SK-N-SH (cell line): ENCODE data around the gene MLLT3. TPM values are rescaled to one million over a fixed set of nuclear protein-coding genes. Genes with fewer than 3 reads are reported as not detected.

Experiments used
- CTCF ChIA-PET: fragments of 300-600, 350-600 bp; formaldehyde crosslinking; extraction: SDS; loops from one replicate; lab custom pipeline; 2021; lab: Yijun Ruan, JAX
- POLR2A ChIA-PET: fragments of 350-600 bp; sonication (Branson Sonifier 250); formaldehyde crosslinking; extraction: SDS; loops from one replicate; lab custom pipeline; 2020; ENCODE audit warnings: antibody characterized with exemption, inconsistent platforms; lab: Yijun Ruan, JAX
- DNase-seq: peaks from one replicate; pipeline ENCODE4 v3.0.0; 2012
- H2AFZ ChIP-seq: fragments of 200-600 bp; sonication (generic); 2 replicates; pipeline ENCODE4 v1.8.1; 2016; ENCODE audit warnings: antibody characterized with exemption, mild to moderate bottlenecking, low read depth
- H3F3A ChIP-seq: fragments of 200-600 bp; sonication (generic); replicated peaks from 2 replicates; pipeline ENCODE3; 2016; ENCODE audit warnings: antibody characterized with exemption, mild to moderate bottlenecking; ENCODE audit not compliant: insufficient read depth
- H3K27ac ChIP-seq, 2 experiments: fragments of 200-500 bp in 1 of 2; fragments of 200-600 bp in 1 of 2; sonication (Bioruptor generic) in 1 of 2; sonication (generic), shearing (Covaris generic) in 1 of 2; 2 replicates each; pipeline versions ENCODE4 v1.5.1 to v1.6.1; 2014 to 2016; ENCODE audit warnings: low read depth in 2 of 2, inconsistent platforms in 1 of 2, low read length in 1 of 2, mild to moderate bottlenecking in 1 of 2, mixed read lengths in 1 of 2
- H3K27me3 ChIP-seq: fragments of 200-600 bp; sonication (generic), shearing (Covaris generic); 2 replicates; pipeline ENCODE4 v1.6.1; 2016; ENCODE audit warnings: mixed run types; ENCODE audit not compliant: insufficient read depth
- H3K36me3 ChIP-seq, 2 experiments: fragments of 200-500 bp in 1 of 2; fragments of 200-600 bp in 1 of 2; sonication (Bioruptor generic) in 1 of 2; sonication (generic) in 1 of 2; replicated peaks in 1 of 2; 2 replicates each; pipeline versions ENCODE3 to v1.5.1; 2014 to 2016; ENCODE audit warnings: low read length in 1 of 2, mild to moderate bottlenecking in 1 of 2; ENCODE audit not compliant: insufficient read depth in 2 of 2, control insufficient read depth in 1 of 2
- H3K4me1 ChIP-seq, 2 experiments: fragments of 200-500 bp in 1 of 2; fragments of 200-600 bp in 1 of 2; sonication (Bioruptor generic) in 1 of 2; sonication (generic), shearing (Covaris generic) in 1 of 2; 2 replicates each; pipeline versions ENCODE4 v1.5.1 to v1.6.1; 2014 to 2016; ENCODE audit warnings: low read depth in 1 of 2, low read length in 1 of 2, mixed run types in 1 of 2; ENCODE audit not compliant: insufficient read depth in 2 of 2, control insufficient read depth in 1 of 2
- H3K4me2 ChIP-seq: fragments of 200-600 bp; sonication (generic), shearing (Covaris generic); 2 replicates; pipeline ENCODE4 v1.6.1; 2017; ENCODE audit warnings: mixed run types
- H3K4me3 ChIP-seq, 2 experiments: fragments of 200-500 bp in 1 of 2; fragments of 200-600 bp in 1 of 2; sonication (Bioruptor generic) in 1 of 2; sonication (generic), shearing (Covaris generic) in 1 of 2; 2 replicates each; pipeline versions ENCODE4 v1.5.1 to v1.8.1; 2014 to 2016; ENCODE audit warnings: low read depth in 2 of 2, inconsistent platforms in 1 of 2, low read length in 1 of 2, mild to moderate bottlenecking in 1 of 2, mixed read lengths in 1 of 2, moderate library complexity in 1 of 2
- H3K79me2 ChIP-seq: fragments of 200-600 bp; sonication (generic); 2 replicates; pipeline ENCODE4 v1.8.1; 2017; ENCODE audit warnings: mild to moderate bottlenecking; ENCODE audit not compliant: insufficient read depth
- H3K9ac ChIP-seq: fragments of 200-600 bp; sonication (generic); 2 replicates; pipeline ENCODE4 v1.6.1; 2017; ENCODE audit warnings: mixed run types
- H3K9me2 ChIP-seq: fragments of 200-600 bp; sonication (generic); 2 replicates; pipeline ENCODE4 v1.6.1; 2017; ENCODE audit warnings: mixed run types
- H3K9me3 ChIP-seq: fragments of 200-600 bp; sonication (generic); 2 replicates; pipeline ENCODE4 v1.6.1; 2017; ENCODE audit warnings: mixed run types, mild to moderate bottlenecking, moderate library complexity
- H4K20me1 ChIP-seq: fragments of 200-600 bp; sonication (generic); 2 replicates; pipeline ENCODE4 v1.6.1; 2017; ENCODE audit warnings: mild to moderate bottlenecking, mixed run types; ENCODE audit not compliant: insufficient read depth
- FOXJ3 ChIP-seq: sonication (generic); formaldehyde crosslinking; IDR thresholded peaks from 2 replicates; pipeline ENCODE4 v1.5.1; 2020; ENCODE audit warnings: mild to moderate bottlenecking, missing genetic modification reagents
- FOXM1 ChIP-seq: IDR thresholded peaks from 2 replicates; pipeline ENCODE4 v1.4.0; 2012; ENCODE audit warnings: low read depth, mild to moderate bottlenecking
- GABPA ChIP-seq: IDR thresholded peaks from 2 replicates; pipeline ENCODE4 v1.4.0; 2012; ENCODE audit warnings: low read depth, mild to moderate bottlenecking
- NRF1 ChIP-seq: IDR thresholded peaks from 2 replicates; pipeline ENCODE4 v1.6.1; 2012; ENCODE audit warnings: low read depth, mild to moderate bottlenecking, low read length
- POLR2AphosphoS5 ChIP-seq: IDR thresholded peaks from 2 replicates; pipeline ENCODE4 v1.6.1; 2012; ENCODE audit warnings: low read depth, low read length
- RXRA ChIP-seq: IDR thresholded peaks from 2 replicates; pipeline ENCODE4 v1.4.0; 2012; ENCODE audit warnings: low read depth, mild to moderate bottlenecking, borderline replicate concordance
- SMC3 ChIP-seq: IDR thresholded peaks from 2 replicates; pipeline ENCODE4 v1.6.1; 2012; ENCODE audit warnings: low read depth, low read length, improper control_type of control experiment
- TCF12 ChIP-seq: IDR thresholded peaks from 2 replicates; pipeline ENCODE4 v1.4.0; 2012
- WGBS: methylation state at CpG from one replicate; pipeline ENCODE4 v1.1.6; 2017; ENCODE audit warnings: low lambda C conversion rate; 5-methylcytosine and 5-hydroxymethylcytosine counted together
- polyA plus RNA-seq, 3 experiments: library from polyadenylated mRNA; depleted of rRNA; stranded (reverse); fragments of >200 nt; gene quantifications; 2 replicates each; pipeline ENCODE4 v1.2.3, GENCODE V29; 2012
- TF ChIP-seq, protein P1 (sequence below): IDR thresholded peaks from 2 replicates; pipeline ENCODE4 v1.4.0; 2012; ENCODE audit warnings: low read depth, borderline replicate concordance
- TF ChIP-seq, protein P2 (sequence below): IDR thresholded peaks from 2 replicates; pipeline ENCODE4 v1.6.1; 2012; ENCODE audit warnings: mild to moderate bottlenecking, low read depth, low read length, moderate library complexity
- TF ChIP-seq, protein P3 (sequence below): IDR thresholded peaks from 2 replicates; pipeline ENCODE4 v1.4.0; 2012; ENCODE audit warnings: low read depth
- TF ChIP-seq, protein P4 (sequence below): fragments of 150-350 bp; IDR thresholded peaks from 2 replicates; pipeline ENCODE4 v1.6.1; 2017; ENCODE audit warnings: antibody characterized with exemption, low read length, low read depth, borderline replicate concordance
- TF ChIP-seq, protein P5 (sequence below): fragments of 150-350 bp; IDR thresholded peaks from 2 replicates; pipeline ENCODE4 v1.6.1; 2016; ENCODE audit warnings: mild to moderate bottlenecking, low read depth, low read length
- TF ChIP-seq, protein P6 (sequence below): fragments of 200-600 bp; sonication (generic); IDR thresholded peaks from 2 replicates; pipeline ENCODE4 v1.6.1; 2017; ENCODE audit warnings: antibody characterized with exemption, mild to moderate bottlenecking, moderate library complexity

The MLLT3 gene
- polyA plus RNA-seq, 1 of the 3 experiments (the other 2 are of a cell fraction) = 3.9 TPM

DNA sequence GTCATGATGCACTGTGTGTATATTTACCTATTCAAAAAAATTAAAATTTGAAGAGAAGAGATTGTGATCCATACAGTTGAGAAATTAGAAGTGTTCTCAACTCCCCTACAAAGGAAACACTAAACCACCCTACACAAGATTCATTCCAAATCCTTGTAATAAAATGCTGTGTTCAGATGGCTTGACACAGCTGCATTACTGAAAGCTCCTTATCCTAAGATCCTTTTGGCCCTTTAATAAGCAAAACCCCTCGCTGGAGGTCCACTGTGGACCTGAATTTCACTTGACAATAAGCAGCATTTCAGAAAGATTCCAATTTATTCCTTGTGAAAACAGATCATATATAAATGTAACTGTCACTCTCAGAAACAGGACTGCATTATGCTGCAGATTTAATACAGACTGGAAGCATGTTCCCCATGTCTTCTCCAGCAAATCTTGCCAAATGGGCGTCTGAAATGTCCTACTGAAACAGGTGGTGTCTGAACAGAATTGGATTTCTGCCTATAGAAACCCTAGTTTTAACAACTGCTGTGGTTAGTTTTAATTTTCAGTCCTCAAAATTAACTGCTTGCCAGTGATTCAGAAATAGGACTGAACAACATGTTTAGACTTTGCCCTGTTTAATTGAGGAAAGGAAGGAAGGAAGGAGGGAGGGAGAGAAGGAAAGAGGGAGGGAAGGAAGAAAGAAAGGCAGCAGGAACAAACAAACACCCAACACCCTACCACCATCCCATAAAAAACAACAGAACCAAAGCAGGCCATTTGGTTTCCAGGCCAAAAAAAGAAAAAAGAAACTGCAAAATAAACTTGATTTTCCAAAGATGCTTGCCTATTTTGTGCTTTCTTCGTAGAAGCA is 179.6 kb downstream of the MLLT3 start:
- TF ChIP-seq SMC3 = no peak
- H3K9me3 ChIP-seq = no peaks in the 10 kb centered on the region
- no peak for DNase-seq
- H3K4me3 ChIP-seq = no peak overlapping the region
- H3K4me2 ChIP-seq = no peak overlapping the region
- POLR2A ChIA-PET = no interaction called here
- H3K27me3 ChIP-seq = no peaks in the 10 kb centered on the region
- H3F3A ChIP-seq = peaks cover 14% of the 10 kb centered on the region
- H3K9ac ChIP-seq = no peak overlapping the region
- 0 out of 4 replicates have a peak, but pooled peaks cover 0 to 4% of the 10 kb centered on the region in 2 experiments for H3K4me1 ChIP-seq
- no peaks in the 10 kb centered on the region for H4K20me1 ChIP-seq
- no peak overlapping the region for H3K27ac ChIP-seq
- CTCF ChIA-PET = no interaction called here
- no peaks in the 10 kb centered on the region for H3K36me3 ChIP-seq
- H2AFZ ChIP-seq = no peak overlapping the region; the same call in 1 of the 2 replicates
- 91% methylated on average over 3 of the region's 3 CpGs for WGBS
- H3K9me2 ChIP-seq = no peaks in the 10 kb centered on the region
- H3K79me2 ChIP-seq = no peaks in the 10 kb centered on the region

DNA sequence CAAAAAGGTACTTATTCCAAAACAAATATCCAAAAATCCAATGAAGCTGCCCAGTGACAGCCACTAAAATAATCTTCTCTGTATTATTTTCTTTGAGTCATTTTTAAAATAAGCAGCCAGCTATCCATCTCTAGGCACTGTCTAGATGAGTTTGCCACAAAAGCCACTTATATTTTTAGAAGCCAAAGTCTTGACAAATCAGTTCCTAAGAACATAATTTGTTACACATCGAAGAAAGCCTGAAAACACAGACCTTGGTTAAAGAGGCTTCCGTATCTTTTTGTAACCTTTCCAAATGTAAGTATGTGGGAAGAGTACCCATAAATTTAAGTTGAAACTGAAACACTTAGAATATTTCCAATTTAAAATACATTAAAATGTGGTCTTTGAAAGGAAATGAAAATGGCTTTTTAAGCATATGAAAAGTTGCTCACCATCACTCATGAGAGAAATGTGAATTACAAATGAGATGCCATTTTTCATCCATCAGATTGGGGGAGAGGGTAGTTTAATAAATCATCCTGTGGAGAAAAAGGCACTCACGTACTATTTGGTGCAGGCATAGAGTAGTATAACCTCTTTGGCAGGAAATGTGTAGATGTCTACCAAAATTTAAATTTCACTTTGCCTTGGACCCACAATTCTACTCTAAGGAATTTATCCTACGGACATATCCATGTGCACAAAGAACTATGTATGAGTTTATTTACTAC is 180.4 kb downstream of the MLLT3 start:
- 87% methylated on average over 4 of the region's 4 CpGs for WGBS
- no peak for DNase-seq
- no peak overlapping the region for H2AFZ ChIP-seq
- no peaks in the 10 kb centered on the region for H3K79me2 ChIP-seq
- no peaks in the 10 kb centered on the region for H3K36me3 ChIP-seq
- H3K4me1 ChIP-seq = 0 out of 4 replicates have a peak, but pooled peaks cover 0 to 4% of the 10 kb centered on the region in 2 experiments
- H3K4me2 ChIP-seq = no peak overlapping the region
- H3F3A ChIP-seq = peaks cover 19% of the 10 kb centered on the region
- CTCF ChIA-PET = interaction anchor here (1.3 kb wide), 1 partner anchor 18 kb away, joined by 5 read pairs; no protein-coding TSS in a partner anchor
- H3K9ac ChIP-seq = no peak overlapping the region
- POLR2A ChIA-PET = no interaction called here
- no peaks in the 10 kb centered on the region for H4K20me1 ChIP-seq
- H3K4me3 ChIP-seq = no peak overlapping the region
- H3K9me2 ChIP-seq = no peaks in the 10 kb centered on the region
- peak overlapping the region in 1 of 2 experiments; percentile 13; a peak in 1 of 4 replicates for H3K27ac ChIP-seq
- H3K27me3 ChIP-seq = no peaks in the 10 kb centered on the region
- H3K9me3 ChIP-seq = no peaks in the 10 kb centered on the region
- TF ChIP-seq FOXJ3 (CRISPR knock-in tag) (no peak), GABPA (no peak), POLR2AphosphoS5 (no peak), TCF12 (peak; percentile 26; the same call in 1 of the 2 replicates), RXRA (no peak), NRF1 (no peak), FOXM1 (no peak)
- TF ChIP-seq, protein P1, sequence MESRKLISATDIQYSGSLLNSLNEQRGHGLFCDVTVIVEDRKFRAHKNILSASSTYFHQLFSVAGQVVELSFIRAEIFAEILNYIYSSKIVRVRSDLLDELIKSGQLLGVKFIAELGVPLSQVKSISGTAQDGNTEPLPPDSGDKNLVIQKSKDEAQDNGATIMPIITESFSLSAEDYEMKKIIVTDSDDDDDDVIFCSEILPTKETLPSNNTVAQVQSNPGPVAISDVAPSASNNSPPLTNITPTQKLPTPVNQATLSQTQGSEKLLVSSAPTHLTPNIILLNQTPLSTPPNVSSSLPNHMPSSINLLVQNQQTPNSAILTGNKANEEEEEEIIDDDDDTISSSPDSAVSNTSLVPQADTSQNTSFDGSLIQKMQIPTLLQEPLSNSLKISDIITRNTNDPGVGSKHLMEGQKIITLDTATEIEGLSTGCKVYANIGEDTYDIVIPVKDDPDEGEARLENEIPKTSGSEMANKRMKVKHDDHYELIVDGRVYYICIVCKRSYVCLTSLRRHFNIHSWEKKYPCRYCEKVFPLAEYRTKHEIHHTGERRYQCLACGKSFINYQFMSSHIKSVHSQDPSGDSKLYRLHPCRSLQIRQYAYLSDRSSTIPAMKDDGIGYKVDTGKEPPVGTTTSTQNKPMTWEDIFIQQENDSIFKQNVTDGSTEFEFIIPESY = no peak
- TF ChIP-seq, protein P2, sequence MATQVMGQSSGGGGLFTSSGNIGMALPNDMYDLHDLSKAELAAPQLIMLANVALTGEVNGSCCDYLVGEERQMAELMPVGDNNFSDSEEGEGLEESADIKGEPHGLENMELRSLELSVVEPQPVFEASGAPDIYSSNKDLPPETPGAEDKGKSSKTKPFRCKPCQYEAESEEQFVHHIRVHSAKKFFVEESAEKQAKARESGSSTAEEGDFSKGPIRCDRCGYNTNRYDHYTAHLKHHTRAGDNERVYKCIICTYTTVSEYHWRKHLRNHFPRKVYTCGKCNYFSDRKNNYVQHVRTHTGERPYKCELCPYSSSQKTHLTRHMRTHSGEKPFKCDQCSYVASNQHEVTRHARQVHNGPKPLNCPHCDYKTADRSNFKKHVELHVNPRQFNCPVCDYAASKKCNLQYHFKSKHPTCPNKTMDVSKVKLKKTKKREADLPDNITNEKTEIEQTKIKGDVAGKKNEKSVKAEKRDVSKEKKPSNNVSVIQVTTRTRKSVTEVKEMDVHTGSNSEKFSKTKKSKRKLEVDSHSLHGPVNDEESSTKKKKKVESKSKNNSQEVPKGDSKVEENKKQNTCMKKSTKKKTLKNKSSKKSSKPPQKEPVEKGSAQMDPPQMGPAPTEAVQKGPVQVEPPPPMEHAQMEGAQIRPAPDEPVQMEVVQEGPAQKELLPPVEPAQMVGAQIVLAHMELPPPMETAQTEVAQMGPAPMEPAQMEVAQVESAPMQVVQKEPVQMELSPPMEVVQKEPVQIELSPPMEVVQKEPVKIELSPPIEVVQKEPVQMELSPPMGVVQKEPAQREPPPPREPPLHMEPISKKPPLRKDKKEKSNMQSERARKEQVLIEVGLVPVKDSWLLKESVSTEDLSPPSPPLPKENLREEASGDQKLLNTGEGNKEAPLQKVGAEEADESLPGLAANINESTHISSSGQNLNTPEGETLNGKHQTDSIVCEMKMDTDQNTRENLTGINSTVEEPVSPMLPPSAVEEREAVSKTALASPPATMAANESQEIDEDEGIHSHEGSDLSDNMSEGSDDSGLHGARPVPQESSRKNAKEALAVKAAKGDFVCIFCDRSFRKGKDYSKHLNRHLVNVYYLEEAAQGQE = no peak
- TF ChIP-seq, protein P3, sequence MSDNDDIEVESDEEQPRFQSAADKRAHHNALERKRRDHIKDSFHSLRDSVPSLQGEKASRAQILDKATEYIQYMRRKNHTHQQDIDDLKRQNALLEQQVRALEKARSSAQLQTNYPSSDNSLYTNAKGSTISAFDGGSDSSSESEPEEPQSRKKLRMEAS = no peak
- TF ChIP-seq, protein P4, sequence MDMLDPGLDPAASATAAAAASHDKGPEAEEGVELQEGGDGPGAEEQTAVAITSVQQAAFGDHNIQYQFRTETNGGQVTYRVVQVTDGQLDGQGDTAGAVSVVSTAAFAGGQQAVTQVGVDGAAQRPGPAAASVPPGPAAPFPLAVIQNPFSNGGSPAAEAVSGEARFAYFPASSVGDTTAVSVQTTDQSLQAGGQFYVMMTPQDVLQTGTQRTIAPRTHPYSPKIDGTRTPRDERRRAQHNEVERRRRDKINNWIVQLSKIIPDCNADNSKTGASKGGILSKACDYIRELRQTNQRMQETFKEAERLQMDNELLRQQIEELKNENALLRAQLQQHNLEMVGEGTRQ = no peak
- TF ChIP-seq, protein P5, sequence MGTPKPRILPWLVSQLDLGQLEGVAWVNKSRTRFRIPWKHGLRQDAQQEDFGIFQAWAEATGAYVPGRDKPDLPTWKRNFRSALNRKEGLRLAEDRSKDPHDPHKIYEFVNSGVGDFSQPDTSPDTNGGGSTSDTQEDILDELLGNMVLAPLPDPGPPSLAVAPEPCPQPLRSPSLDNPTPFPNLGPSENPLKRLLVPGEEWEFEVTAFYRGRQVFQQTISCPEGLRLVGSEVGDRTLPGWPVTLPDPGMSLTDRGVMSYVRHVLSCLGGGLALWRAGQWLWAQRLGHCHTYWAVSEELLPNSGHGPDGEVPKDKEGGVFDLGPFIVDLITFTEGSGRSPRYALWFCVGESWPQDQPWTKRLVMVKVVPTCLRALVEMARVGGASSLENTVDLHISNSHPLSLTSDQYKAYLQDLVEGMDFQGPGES = no peak
- TF ChIP-seq, protein P6, sequence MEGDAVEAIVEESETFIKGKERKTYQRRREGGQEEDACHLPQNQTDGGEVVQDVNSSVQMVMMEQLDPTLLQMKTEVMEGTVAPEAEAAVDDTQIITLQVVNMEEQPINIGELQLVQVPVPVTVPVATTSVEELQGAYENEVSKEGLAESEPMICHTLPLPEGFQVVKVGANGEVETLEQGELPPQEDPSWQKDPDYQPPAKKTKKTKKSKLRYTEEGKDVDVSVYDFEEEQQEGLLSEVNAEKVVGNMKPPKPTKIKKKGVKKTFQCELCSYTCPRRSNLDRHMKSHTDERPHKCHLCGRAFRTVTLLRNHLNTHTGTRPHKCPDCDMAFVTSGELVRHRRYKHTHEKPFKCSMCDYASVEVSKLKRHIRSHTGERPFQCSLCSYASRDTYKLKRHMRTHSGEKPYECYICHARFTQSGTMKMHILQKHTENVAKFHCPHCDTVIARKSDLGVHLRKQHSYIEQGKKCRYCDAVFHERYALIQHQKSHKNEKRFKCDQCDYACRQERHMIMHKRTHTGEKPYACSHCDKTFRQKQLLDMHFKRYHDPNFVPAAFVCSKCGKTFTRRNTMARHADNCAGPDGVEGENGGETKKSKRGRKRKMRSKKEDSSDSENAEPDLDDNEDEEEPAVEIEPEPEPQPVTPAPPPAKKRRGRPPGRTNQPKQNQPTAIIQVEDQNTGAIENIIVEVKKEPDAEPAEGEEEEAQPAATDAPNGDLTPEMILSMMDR = no peak
